Osteoblast (primary cell): ENCODE data around the gene EHD1. TPM values are rescaled to one million over a fixed set of nuclear protein-coding genes. Genes with fewer than 3 reads are reported as not detected.

Experiments
- DNase-seq: peaks from one replicate; pipeline ENCODE4 v3.0.0; 2011; ENCODE audit warnings: low spot score, mixed read lengths; ENCODE audit not compliant: insufficient read length; ENCODE audit errors: missing footprints
- H2AFZ ChIP-seq: 2 replicates; pipeline ENCODE4 v1.6.0; 2011; ENCODE audit warnings: mild to moderate bottlenecking, low read length
- H3K27ac ChIP-seq: 2 replicates; pipeline ENCODE4 v1.5.1; 2011; ENCODE audit warnings: mild to moderate bottlenecking, low read depth, low read length, moderate library complexity
- H3K27me3 ChIP-seq: 2 replicates; pipeline ENCODE4 v1.6.0; 2012; ENCODE audit warnings: mild to moderate bottlenecking, control low read depth, inconsistent platforms, low read length, moderate library complexity; ENCODE audit not compliant: insufficient read depth
- H3K36me3 ChIP-seq: 2 replicates; pipeline ENCODE4 v1.5.1; 2011; ENCODE audit warnings: mild to moderate bottlenecking, low read length, control low read depth, moderate library complexity; ENCODE audit not compliant: insufficient read depth
- H3K4me1 ChIP-seq: 2 replicates; pipeline ENCODE4 v1.5.1; 2011; ENCODE audit warnings: mild to moderate bottlenecking, low read length, control low read depth, moderate library complexity; ENCODE audit not compliant: insufficient read depth
- H3K4me2 ChIP-seq: 2 replicates; pipeline ENCODE4 v1.6.0; 2011; ENCODE audit warnings: mild to moderate bottlenecking, low read length; ENCODE audit not compliant: insufficient read depth
- H3K4me3 ChIP-seq: fragments of 200-600 bp; sonication (generic); 3 replicates; pipeline ENCODE4 v1.5.1; 2012; ENCODE audit warnings: mild to moderate bottlenecking, low read length, inconsistent platforms; ENCODE audit not compliant: insufficient read depth
- H3K79me2 ChIP-seq: 2 replicates; pipeline ENCODE4 v1.6.0; 2012; ENCODE audit warnings: mild to moderate bottlenecking, low read length, control low read depth, inconsistent platforms; ENCODE audit not compliant: insufficient read depth
- H3K9me3 ChIP-seq: 2 replicates; pipeline ENCODE4 v1.5.1; 2011; ENCODE audit warnings: low read depth, low read length, control low read depth
- H4K20me1 ChIP-seq: 2 replicates; pipeline ENCODE4 v1.6.0; 2012; ENCODE audit warnings: mild to moderate bottlenecking, low read length, control low read depth; ENCODE audit not compliant: insufficient read depth
- total RNA-seq: library from RNA; depleted of rRNA; stranded (reverse); fragments of >200 nt; gene quantifications from 2 replicates; pipeline ENCODE4 v1.2.3, GENCODE V29; 2012
- TF ChIP-seq, protein P1 (sequence below): IDR thresholded peaks from 2 replicates; pipeline ENCODE4 v1.5.1; 2011; ENCODE audit warnings: mild to moderate bottlenecking, low read depth, low read length, moderate library complexity; ENCODE audit errors: extremely low read depth

Gene EHD1
- total RNA-seq, 1 donor: 51.4 TPM

DNA sequence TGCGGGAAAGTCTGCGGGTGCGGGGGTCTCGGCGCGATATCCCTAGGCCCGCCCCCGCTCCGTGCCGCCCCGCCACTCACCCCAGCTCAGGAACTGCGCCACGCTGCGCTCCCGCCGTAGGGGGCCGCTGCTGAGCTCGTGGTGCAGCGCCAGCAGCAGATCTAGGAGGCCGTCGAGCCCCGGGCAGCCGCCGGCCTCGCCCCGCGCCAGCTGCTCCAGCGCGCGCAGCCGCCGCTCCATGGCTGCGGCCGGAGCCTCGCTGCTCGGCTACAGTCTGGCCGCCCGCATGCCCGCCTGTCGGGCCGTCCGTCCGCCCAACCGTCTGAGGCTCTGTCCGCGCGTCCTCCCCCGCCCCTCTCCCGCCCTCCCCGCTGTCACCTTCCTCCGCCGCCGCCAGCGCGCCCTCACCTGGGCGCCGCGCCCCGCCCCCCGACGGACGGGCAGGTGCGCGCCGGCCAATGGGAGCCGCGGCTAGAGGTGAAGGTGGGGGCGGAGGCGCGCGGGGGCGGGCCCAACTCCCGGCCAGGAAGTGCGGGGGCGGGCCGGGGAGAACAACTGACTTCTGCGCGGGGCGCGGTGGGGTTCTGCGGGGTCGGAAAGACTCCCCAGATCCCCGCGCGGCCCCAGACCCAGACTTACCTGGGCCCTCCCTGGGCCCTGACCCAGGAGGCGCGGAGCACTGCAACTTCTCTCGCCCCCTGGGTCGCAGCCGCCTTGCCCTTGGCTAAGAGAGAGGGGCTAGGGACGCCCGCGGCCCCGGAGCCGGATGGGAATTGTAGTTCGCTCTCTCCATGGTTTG is 33.9 kb downstream of the EHD1 start, which contains the start of gene CDC42BPG:
Gene CDC42BPG, minus strand, starts transcription at position 324 of the 799 bp plus-strand sequence. Its CDS starts 84 bp downstream, at position 240.
- TF ChIP-seq, protein P1, sequence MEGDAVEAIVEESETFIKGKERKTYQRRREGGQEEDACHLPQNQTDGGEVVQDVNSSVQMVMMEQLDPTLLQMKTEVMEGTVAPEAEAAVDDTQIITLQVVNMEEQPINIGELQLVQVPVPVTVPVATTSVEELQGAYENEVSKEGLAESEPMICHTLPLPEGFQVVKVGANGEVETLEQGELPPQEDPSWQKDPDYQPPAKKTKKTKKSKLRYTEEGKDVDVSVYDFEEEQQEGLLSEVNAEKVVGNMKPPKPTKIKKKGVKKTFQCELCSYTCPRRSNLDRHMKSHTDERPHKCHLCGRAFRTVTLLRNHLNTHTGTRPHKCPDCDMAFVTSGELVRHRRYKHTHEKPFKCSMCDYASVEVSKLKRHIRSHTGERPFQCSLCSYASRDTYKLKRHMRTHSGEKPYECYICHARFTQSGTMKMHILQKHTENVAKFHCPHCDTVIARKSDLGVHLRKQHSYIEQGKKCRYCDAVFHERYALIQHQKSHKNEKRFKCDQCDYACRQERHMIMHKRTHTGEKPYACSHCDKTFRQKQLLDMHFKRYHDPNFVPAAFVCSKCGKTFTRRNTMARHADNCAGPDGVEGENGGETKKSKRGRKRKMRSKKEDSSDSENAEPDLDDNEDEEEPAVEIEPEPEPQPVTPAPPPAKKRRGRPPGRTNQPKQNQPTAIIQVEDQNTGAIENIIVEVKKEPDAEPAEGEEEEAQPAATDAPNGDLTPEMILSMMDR: peak; percentile 39
- Histone ChIP-seq H3K4me1 (no peaks in the 10 kb centered on the region), H3K27me3 (no peaks in the 10 kb centered on the region), H3K79me2 (no peaks in the 10 kb centered on the region), H3K9me3 (no peaks in the 10 kb centered on the region), H2AFZ (no peak within 1 kb of the TSS), H3K27ac (no peak within 1 kb of the TSS), H3K36me3 (no peaks in the 10 kb centered on the region), H4K20me1 (peaks cover 2% of the 10 kb centered on the region), H3K4me3 (peak within 1 kb of the TSS; percentile 43), H3K4me2 (peak within 1 kb of the TSS; percentile 28)
- DNase-seq: peak; percentile 100

DNA sequence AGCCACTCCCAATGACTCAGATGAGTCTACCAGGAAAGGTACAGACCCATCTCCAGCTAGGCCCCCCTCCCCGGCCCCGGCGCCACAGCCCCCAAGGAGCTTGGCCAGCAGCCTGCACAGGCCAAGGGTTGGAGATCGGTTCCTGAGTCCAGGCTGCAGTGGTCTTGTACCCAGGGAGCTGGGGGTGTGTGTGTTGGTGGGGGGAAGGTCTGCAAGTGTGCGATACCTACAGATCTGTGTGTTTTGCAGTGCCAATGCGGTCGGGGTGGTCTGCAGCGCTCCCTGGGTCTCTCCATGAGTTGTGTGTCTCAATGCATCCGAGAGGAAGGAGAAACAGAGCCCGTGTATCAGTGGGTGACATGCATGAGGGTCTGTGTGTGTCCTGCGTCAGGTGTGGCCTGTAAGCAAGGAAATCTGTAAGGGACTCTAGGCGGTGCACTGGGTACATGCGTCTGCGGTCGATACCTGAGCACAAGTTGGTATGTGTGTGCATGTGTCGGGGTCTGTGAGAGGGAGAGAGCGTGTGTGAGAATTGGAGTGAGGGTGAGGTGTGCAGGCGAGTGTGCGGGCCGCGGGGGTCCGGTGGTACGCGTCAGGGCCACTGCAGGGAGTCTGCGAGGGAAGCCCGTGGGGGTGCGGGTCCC is 34.6 kb downstream of the EHD1 start:
- no peak for DNase-seq
- no peaks in the 10 kb centered on the region for H3K4me1 ChIP-seq
- H3K79me2 ChIP-seq: no peaks in the 10 kb centered on the region
- no peaks in the 10 kb centered on the region for H3K36me3 ChIP-seq
- H3K9me3 ChIP-seq: no peaks in the 10 kb centered on the region
- no peak overlapping the region for H3K4me2 ChIP-seq
- no peak overlapping the region for H3K4me3 ChIP-seq
- H2AFZ ChIP-seq: no peak overlapping the region
- H3K27me3 ChIP-seq: no peaks in the 10 kb centered on the region
- no peak overlapping the region for H3K27ac ChIP-seq
- TF ChIP-seq, protein P1: no peak
- H4K20me1 ChIP-seq: peaks cover 2% of the 10 kb centered on the region

DNA sequence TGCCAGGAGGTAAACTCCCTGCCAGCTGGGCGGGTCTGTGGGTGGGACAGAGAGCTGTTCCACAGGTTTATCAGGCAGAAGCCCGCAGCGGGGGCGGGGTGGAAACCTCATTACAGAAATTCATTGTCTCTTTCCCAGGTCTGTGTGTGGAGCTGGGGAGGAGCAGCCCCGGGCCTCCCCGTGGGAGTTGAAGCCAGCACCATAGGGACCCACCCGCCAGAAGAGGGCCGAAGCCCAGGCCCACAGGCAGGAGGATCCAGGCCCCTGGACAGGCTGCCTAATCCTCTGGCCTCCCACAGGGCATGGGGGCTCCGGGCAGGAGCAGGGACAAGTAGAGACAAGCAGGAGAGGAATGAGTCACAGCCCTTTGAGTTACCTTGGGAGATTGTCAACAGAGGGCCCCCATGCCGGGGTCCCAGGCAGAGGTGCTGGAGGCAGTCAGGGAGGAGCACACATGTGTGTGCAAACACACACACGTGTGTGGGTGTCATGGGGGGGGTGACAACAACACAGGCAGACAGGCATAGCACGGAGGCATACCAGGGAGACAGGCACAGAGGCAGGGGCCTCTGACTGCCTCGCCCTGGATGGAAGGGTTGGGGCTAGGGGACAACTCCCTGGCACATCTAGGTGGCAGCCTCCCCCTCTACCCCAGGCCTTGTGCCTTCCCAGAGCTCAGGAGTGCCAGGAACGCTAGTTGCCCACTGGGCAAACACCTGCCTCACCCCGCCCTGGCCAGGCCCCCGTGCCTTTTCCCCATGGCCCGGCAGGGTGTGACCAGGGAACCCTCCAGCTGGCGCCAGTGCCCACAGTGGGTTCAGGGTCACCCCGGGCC is 35.4 kb downstream of the EHD1 start:
- Histone ChIP-seq H3K36me3 (no peaks in the 10 kb centered on the region), H2AFZ (no peak overlapping the region), H3K27ac (no peak overlapping the region), H3K79me2 (no peaks in the 10 kb centered on the region), H4K20me1 (peaks cover 2% of the 10 kb centered on the region), H3K4me2 (no peak overlapping the region), H3K9me3 (no peaks in the 10 kb centered on the region), H3K4me3 (no peak overlapping the region), H3K4me1 (no peaks in the 10 kb centered on the region), H3K27me3 (no peaks in the 10 kb centered on the region)
- peak; percentile 88 for DNase-seq
- TF ChIP-seq, protein P1: no peak
